Neural cell (in vitro differentiated cells): Measurements from ENCODE around the gene FGF5. TPM values are rescaled to one million over a fixed set of nuclear protein-coding genes. Genes with fewer than 3 reads are reported as not detected.

Source experiments
- H2AFZ ChIP-seq: fragments of 200-600, 300-800 bp; sonication (generic), shearing (Covaris generic); 2 replicates; pipeline ENCODE4 v1.6.0; 2014; ENCODE audit warnings: low read depth, mild to moderate bottlenecking, antibody characterized with exemption, low read length, moderate library complexity
- H3F3A ChIP-seq: fragments of 200-600 bp; shearing (Covaris generic); 2 replicates; pipeline ENCODE4 v1.6.1; 2016; ENCODE audit warnings: mild to moderate bottlenecking, moderate library complexity, mixed read lengths, antibody characterized with exemption, low read length; ENCODE audit not compliant: insufficient read depth, poor library complexity, severe bottlenecking
- H3K27ac ChIP-seq: fragments of 200-600, 300-800 bp; sonication (generic), shearing (Covaris generic); 2 replicates; pipeline ENCODE4 v1.5.1; 2014; ENCODE audit warnings: mild to moderate bottlenecking, low read length, moderate library complexity
- H3K27me3 ChIP-seq: fragments of 300-800, 200-600 bp; sonication (generic), shearing (Covaris generic); 2 replicates; pipeline ENCODE4 v1.6.0; 2014; ENCODE audit warnings: mild to moderate bottlenecking, low read depth, low read length, moderate library complexity; ENCODE audit not compliant: insufficient read depth
- H3K36me3 ChIP-seq: fragments of 300-800, 200-600 bp; sonication (generic), shearing (Covaris generic); 2 replicates; pipeline ENCODE4 v1.5.1; 2014; ENCODE audit warnings: mild to moderate bottlenecking, antibody characterized with exemption, low read length, moderate library complexity; ENCODE audit not compliant: insufficient read depth
- H3K4me2 ChIP-seq: fragments of 300-800, 200-600 bp; sonication (generic), shearing (Covaris generic); 2 replicates; pipeline ENCODE4 v1.6.0; 2014; ENCODE audit warnings: mild to moderate bottlenecking, low read length
- H3K4me3 ChIP-seq: fragments of 300-800, 200-600 bp; sonication (generic), shearing (Covaris generic); 2 replicates; pipeline ENCODE4 v1.5.1; 2014; ENCODE audit warnings: mild to moderate bottlenecking, low read length, moderate library complexity
- H3K79me2 ChIP-seq: fragments of 200-600 bp; shearing (Covaris generic); replicated peaks from 2 replicates; pipeline ENCODE4 v1.6.0; 2014; ENCODE audit warnings: mild to moderate bottlenecking, low read length, moderate library complexity; ENCODE audit not compliant: insufficient read depth
- H3K9ac ChIP-seq: fragments of 300-800, 200-600 bp; sonication (generic), shearing (Covaris generic); 2 replicates; pipeline ENCODE4 v1.6.1; 2016; ENCODE audit warnings: mild to moderate bottlenecking, low read length, mixed read lengths
- H3K9me2 ChIP-seq: fragments of 200-600 bp; shearing (Covaris generic); 2 replicates; pipeline ENCODE4 v1.6.1; 2016; ENCODE audit warnings: mild to moderate bottlenecking, low read length, mixed read lengths; ENCODE audit not compliant: insufficient read depth
- H3K9me3 ChIP-seq: fragments of 200-600, 300-800 bp; sonication (generic), shearing (Covaris generic); 2 replicates; pipeline ENCODE4 v1.6.1; 2016; ENCODE audit warnings: mild to moderate bottlenecking, mixed run types, low read length, moderate library complexity, mixed read lengths
- H4K20me1 ChIP-seq: fragments of 200-600 bp; shearing (Covaris generic); 2 replicates; pipeline ENCODE4 v1.6.1; 2016; ENCODE audit warnings: mild to moderate bottlenecking, mixed run types; ENCODE audit not compliant: insufficient read depth
- CTCF ChIP-seq: fragments of 450-650 bp; IDR thresholded peaks from 2 replicates; pipeline ENCODE4 v1.5.1; 2014; ENCODE audit warnings: antibody characterized with exemption, mild to moderate bottlenecking, moderate library complexity; ENCODE audit not compliant: poor library complexity, severe bottlenecking
- EP300 ChIP-seq: fragments of 450-650 bp; conservative IDR thresholded peaks from 2 replicates; pipeline ENCODE4 v1.6.1; 2014; ENCODE audit warnings: antibody characterized with exemption, mild to moderate bottlenecking, moderate library complexity; ENCODE audit not compliant: poor library complexity, severe bottlenecking
- EZH2 ChIP-seq: fragments of 200-600, 300-800 bp; shearing (Covaris generic), sonication (generic); IDR thresholded peaks from 2 replicates; pipeline ENCODE4 v1.6.1; 2014; ENCODE audit warnings: antibody characterized with exemption, low read length, borderline replicate concordance, mild to moderate bottlenecking; ENCODE audit not compliant: insufficient read depth, poor library complexity, severe bottlenecking
- MXI1 ChIP-seq: fragments of 450-650 bp; conservative IDR thresholded peaks from 2 replicates; pipeline ENCODE4 v1.6.1; 2014; ENCODE audit warnings: antibody characterized with exemption, mild to moderate bottlenecking; ENCODE audit not compliant: poor library complexity, severe bottlenecking
- POLR2AphosphoS5 ChIP-seq: IDR thresholded peaks from 2 replicates; pipeline ENCODE4 v1.6.1; 2012
- RAD21 ChIP-seq: fragments of 450-650 bp; conservative IDR thresholded peaks from 2 replicates; pipeline ENCODE4 v1.6.1; 2014; ENCODE audit warnings: antibody characterized with exemption, mild to moderate bottlenecking, moderate library complexity
- REST ChIP-seq: IDR thresholded peaks from 2 replicates; pipeline ENCODE4 v1.6.1; 2012; ENCODE audit warnings: borderline replicate concordance
- SMC3 ChIP-seq: fragments of 450-650 bp; conservative IDR thresholded peaks from 2 replicates; pipeline ENCODE4 v1.6.1; 2014; ENCODE audit warnings: antibody characterized with exemption, mild to moderate bottlenecking, moderate library complexity; ENCODE audit not compliant: poor library complexity
- TAF1 ChIP-seq: IDR thresholded peaks from 2 replicates; pipeline ENCODE4 v1.6.1; 2012; ENCODE audit warnings: low read depth
- polyA plus RNA-seq: library from polyadenylated mRNA; depleted of rRNA; stranded (reverse); fragments of >200 nt; gene quantifications from 2 replicates; pipeline ENCODE4 v1.2.3, GENCODE V29; 2014

Gene FGF5
- polyA plus RNA-seq, 1 donor from 2014 or later: 0.26 TPM

- no peaks in the 10 kb centered on the region for H3K27me3 ChIP-seq
- no peak overlapping the region for H3K4me3 ChIP-seq
- H3K9me2 ChIP-seq: no peaks in the 10 kb centered on the region
- no peak overlapping the region for H3K27ac ChIP-seq
- H3K9ac ChIP-seq: no peak overlapping the region
- H3K9me3 ChIP-seq: no peaks in the 10 kb centered on the region
- no peaks in the 10 kb centered on the region for H3K79me2 ChIP-seq
- H4K20me1 ChIP-seq: no peaks in the 10 kb centered on the region
- no peaks in the 10 kb centered on the region for H3K36me3 ChIP-seq
- no peak overlapping the region for H2AFZ ChIP-seq
- no peaks in the 10 kb centered on the region for H3F3A ChIP-seq
- no peak overlapping the region for H3K4me2 ChIP-seq
- TF ChIP-seq SMC3 (no peak), RAD21 (no peak), MXI1 (no peak), REST (no peak), TAF1 (no peak), CTCF (no peak), EP300 (no peak), POLR2AphosphoS5 (no peak), EZH2 (no peak)
Measured at GRCh38 chr4:80228460-80228859, 38.0 kb upstream of the FGF5 start.

- Histone ChIP-seq H3K27ac (no peak overlapping the region), H3F3A (no peaks in the 10 kb centered on the region), H3K36me3 (no peaks in the 10 kb centered on the region), H3K9ac (no peak overlapping the region), H3K79me2 (no peaks in the 10 kb centered on the region), H3K9me2 (no peaks in the 10 kb centered on the region), H3K27me3 (no peaks in the 10 kb centered on the region), H3K9me3 (no peaks in the 10 kb centered on the region), H4K20me1 (no peaks in the 10 kb centered on the region), H2AFZ (no peak overlapping the region), H3K4me3 (no peak overlapping the region), H3K4me2 (no peak overlapping the region)
- TF ChIP-seq CTCF (no peak), POLR2AphosphoS5 (no peak)
Measured at GRCh38 chr4:80229128-80229527, 37.3 kb upstream of the FGF5 start.
